Esophagus squamous epithelium (tissue), 5 donors: ENCODE results near the gene KRTAP10-11. TPM values are rescaled to one million over a fixed set of nuclear protein-coding genes. Genes with fewer than 3 reads are reported as not detected.
"Not testable (repeated sequence)": the region's sequence is repeated elsewhere in the genome, so short reads cannot be mapped to it uniquely, and the experiment has no call there.

Experiments used
- DNase-seq: peaks from one replicate; lab custom pipeline; 2025; lab: John Stamatoyannopoulos, UW
- H3K27ac ChIP-seq, 4 donors: fragments of 200-600 bp; sonication (generic); one replicate each; pipeline ENCODE4 v1.5.1; 2016 to 2019; ENCODE audit warnings: mild to moderate bottlenecking in 1 of 4
- H3K27me3 ChIP-seq, 4 donors: fragments of 200-600 bp; sonication (generic); 1 replicate in 3 of 4; 2 replicates in 1 of 4; pipeline versions ENCODE4 v1.5.1 to v1.6.0; 2017 to 2021; ENCODE audit warnings: antibody characterized with exemption in 1 of 4
- H3K36me3 ChIP-seq, 3 donors: fragments of 200-600 bp; sonication (generic); one replicate each; pipeline ENCODE4 v1.5.1; 2016 to 2019
- H3K4me1 ChIP-seq, 3 donors: fragments of 200-600 bp; sonication (generic); one replicate each; pipeline ENCODE4 v1.5.1; 2017 to 2019
- H3K4me3 ChIP-seq, 4 donors: fragments of 200-600 bp; sonication (generic); 1 replicate in 3 of 4; 2 replicates in 1 of 4; pipeline ENCODE4 v1.5.1; 2016 to 2019; ENCODE audit warnings: mild to moderate bottlenecking in 2 of 4, moderate library complexity in 1 of 4
- H3K9me3 ChIP-seq, 3 donors: fragments of 200-600 bp; sonication (generic); one replicate each; pipeline ENCODE4 v1.5.1; 2016 to 2019
- POLR2A ChIP-seq, 4 donors: fragments of 450-650 bp; IDR thresholded peaks; one replicate each; pipeline ENCODE4 v1.6.1; 2017; ENCODE audit warnings: antibody characterized with exemption in 4 of 4, mild to moderate bottlenecking in 4 of 4, moderate library complexity in 3 of 4
- WGBS, 2 donors: methylation state at CpG; one replicate each; pipeline ENCODE4 v1.1.5; 2018; 5-methylcytosine and 5-hydroxymethylcytosine counted together
- intact Hi-C: fragments of 100-400 bp; cut with DNase I; formaldehyde crosslinking; loops from one replicate; pipeline ENCODE4 v1.15.0; 2022
- total RNA-seq, 4 donors: library from RNA; depleted of rRNA; stranded (reverse); fragments of >200 nt; gene quantifications; one replicate each; pipeline ENCODE4 v1.1.0, GENCODE V29; 2016
- TF ChIP-seq, protein P1 (sequence below), 6 experiments: fragments of 450-650 bp in 4 of 6; fragments of 200-600 bp in 2 of 6; sonication (generic) in 2 of 6; IDR thresholded peaks; one replicate each; pipeline ENCODE4 v1.5.1; 2016 to 2019; ENCODE audit warnings: antibody characterized with exemption in 6 of 6, mild to moderate bottlenecking in 4 of 6, moderate library complexity in 4 of 6
- donor health status: DM: yes; HTN: yes; CAD: no.

The KRTAP10-11 gene
- total RNA-seq, 4 donors from 2014 or later = not detected

DNA sequence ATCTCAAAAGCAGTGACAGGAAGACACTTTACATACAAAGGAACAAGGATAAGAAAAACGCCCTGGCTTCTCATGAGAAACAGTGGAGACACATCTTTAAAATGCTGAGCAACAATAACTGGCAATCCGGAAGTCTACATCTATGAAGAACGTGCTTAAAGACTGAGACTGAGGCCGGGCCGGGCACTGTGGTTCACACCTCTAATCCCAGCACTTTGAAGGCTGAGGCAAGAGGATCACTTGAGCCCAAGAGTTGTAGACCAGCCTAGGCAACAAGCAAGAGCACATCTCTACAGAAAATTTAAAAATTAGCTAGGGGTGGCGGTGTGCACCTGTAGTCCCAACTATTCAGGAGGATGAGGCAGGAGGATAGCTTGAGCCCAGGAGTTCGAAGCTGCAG lies 37.9 kb downstream of the KRTAP10-11 start:
- no peak for TF ChIP-seq POLR2A (IDR thresholded peaks at IDR 0.05)
- TF ChIP-seq, protein P1, sequence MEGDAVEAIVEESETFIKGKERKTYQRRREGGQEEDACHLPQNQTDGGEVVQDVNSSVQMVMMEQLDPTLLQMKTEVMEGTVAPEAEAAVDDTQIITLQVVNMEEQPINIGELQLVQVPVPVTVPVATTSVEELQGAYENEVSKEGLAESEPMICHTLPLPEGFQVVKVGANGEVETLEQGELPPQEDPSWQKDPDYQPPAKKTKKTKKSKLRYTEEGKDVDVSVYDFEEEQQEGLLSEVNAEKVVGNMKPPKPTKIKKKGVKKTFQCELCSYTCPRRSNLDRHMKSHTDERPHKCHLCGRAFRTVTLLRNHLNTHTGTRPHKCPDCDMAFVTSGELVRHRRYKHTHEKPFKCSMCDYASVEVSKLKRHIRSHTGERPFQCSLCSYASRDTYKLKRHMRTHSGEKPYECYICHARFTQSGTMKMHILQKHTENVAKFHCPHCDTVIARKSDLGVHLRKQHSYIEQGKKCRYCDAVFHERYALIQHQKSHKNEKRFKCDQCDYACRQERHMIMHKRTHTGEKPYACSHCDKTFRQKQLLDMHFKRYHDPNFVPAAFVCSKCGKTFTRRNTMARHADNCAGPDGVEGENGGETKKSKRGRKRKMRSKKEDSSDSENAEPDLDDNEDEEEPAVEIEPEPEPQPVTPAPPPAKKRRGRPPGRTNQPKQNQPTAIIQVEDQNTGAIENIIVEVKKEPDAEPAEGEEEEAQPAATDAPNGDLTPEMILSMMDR (IDR thresholded peaks at IDR 0.05) = no peak
- 64 to 91% methylated on average over 7 of the region's 7 CpGs for WGBS, 2 donors
- no peak overlapping the region for H3K27ac ChIP-seq
- no peaks in the 10 kb centered on the region for H3K9me3 ChIP-seq
- H3K4me3 ChIP-seq = no peak overlapping the region
- H3K27me3 ChIP-seq = peaks cover 0 to 58% (median 0%) of the 10 kb centered on the region in 4 donors
- no peak for DNase-seq
- intact Hi-C loops = no loop called here
- no peaks in the 10 kb centered on the region for H3K4me1 ChIP-seq
- H3K36me3 ChIP-seq = no peaks in the 10 kb centered on the region

DNA sequence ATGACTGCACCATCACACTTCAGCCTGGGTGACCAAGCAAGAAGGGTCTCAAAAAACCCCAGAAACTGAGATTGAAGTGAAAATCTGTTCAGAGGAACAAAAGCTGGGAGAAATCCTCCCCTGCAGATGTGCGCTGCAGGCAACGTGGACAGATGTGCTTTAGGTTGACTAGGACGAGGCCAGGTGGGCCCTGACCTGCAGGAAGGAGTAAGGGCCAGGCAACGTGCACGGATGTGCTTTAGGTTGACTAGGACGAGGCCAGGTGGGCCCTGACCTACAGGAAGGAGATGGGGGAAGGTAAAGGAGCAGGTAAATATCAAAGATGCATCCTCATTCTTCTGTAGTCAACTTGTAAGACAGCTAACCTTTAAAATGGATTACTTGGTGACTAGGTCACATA lies 38.3 kb downstream of the KRTAP10-11 start:
- Histone ChIP-seq H3K4me1 (no peaks in the 10 kb centered on the region), H3K27me3 (peaks cover 0 to 58% (median 0%) of the 10 kb centered on the region in 4 donors), H3K4me3 (no peak overlapping the region), H3K27ac (no peak overlapping the region), H3K9me3 (no peaks in the 10 kb centered on the region), H3K36me3 (no peaks in the 10 kb centered on the region)
- no peak for TF ChIP-seq POLR2A (IDR thresholded peaks at IDR 0.05)
- TF ChIP-seq, protein P1 (IDR thresholded peaks at IDR 0.05) = no peak
- DNase-seq = no peak
- intact Hi-C loops = no loop called here
- WGBS, 2 donors = 54 to 77% methylated on average over 6 of the region's 6 CpGs

DNA sequence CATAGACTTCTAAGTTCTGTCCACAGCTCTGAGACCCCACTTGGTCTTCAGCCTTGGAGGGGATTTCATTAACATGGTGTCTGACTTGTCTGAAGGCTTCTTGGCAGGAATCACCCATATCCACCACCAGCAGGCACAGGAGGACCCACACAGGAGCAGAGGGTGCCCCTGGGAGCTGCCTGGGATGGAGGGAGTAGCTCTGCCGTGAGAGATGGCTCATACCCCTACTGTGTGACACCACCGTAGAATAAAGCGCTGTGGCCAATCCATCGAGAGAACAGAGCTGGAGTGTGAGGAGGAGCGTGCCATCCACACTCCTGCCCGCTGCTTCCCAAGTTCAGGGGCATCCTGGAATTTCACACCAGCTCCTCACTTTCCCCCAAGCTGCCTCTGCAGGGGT lies 38.8 kb downstream of the KRTAP10-11 start:
- intact Hi-C loops, H3K9me3 ChIP-seq, H3K27ac ChIP-seq, DNase-seq, H3K4me1 ChIP-seq, H3K4me3 ChIP-seq, H3K36me3 ChIP-seq: not testable (repeated sequence)
- peaks cover 0 to 62% (median 0%) of the 10 kb centered on the region in 4 donors for H3K27me3 ChIP-seq
- 94% methylated on average over 3 of the region's 6 CpGs; no CpG with 5 or more reads in 1 of the 2 donors for WGBS, 2 donors

DNA sequence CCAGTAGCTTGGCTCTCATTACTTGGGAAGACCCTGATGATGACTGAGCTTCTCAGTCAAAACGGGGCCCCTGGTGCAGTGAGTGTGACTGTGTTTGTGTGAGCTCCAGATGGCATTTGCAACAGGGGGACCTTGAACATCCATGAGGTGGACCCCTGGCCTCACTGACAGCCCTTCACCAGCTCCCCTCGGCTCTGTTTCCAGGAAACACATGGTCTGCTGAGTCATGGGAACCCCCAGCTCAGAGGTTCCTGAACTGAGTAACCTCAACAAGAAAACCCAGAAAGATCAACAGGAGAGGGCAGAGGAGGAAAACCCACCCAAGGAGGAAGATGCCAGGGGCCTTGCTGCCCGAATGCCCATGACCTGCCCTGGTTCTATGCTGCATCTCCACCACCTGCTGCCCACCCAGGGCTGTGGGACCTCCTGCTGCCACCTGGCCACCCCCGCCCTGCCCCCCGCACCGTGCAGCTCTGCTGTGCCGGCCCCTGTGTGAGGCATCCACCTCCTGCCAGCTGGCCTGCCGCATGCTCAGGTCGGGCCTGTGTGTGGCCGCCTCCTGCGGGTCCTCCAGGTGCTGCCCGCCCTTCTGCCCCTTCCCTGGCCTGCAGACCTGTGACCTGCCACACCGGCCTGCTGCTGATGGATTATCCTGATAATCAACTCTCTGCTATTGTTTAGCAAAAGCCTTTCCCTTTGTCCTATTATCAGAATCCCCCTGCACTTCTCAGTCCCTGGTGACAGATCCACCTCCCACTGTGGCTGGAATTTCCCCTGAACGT lies 40.0 kb downstream of the KRTAP10-11 start:
- Histone ChIP-seq H3K27ac (no peak overlapping the region), H3K36me3 (no peaks in the 10 kb centered on the region), H3K4me1 (no peaks in the 10 kb centered on the region), H3K4me3 (no peak overlapping the region), H3K9me3 (no peaks in the 10 kb centered on the region), H3K27me3 (peaks cover 0 to 72% (median 0%) of the 10 kb centered on the region in 4 donors)
- intact Hi-C loops = no loop called here
- no peak for DNase-seq
- TF ChIP-seq, protein P1 (IDR thresholded peaks at IDR 0.05) = no peak
- no peak for TF ChIP-seq POLR2A (IDR thresholded peaks at IDR 0.05)
- 20 to 42% methylated on average over 5 of the region's 14 CpGs for WGBS, 2 donors

DNA sequence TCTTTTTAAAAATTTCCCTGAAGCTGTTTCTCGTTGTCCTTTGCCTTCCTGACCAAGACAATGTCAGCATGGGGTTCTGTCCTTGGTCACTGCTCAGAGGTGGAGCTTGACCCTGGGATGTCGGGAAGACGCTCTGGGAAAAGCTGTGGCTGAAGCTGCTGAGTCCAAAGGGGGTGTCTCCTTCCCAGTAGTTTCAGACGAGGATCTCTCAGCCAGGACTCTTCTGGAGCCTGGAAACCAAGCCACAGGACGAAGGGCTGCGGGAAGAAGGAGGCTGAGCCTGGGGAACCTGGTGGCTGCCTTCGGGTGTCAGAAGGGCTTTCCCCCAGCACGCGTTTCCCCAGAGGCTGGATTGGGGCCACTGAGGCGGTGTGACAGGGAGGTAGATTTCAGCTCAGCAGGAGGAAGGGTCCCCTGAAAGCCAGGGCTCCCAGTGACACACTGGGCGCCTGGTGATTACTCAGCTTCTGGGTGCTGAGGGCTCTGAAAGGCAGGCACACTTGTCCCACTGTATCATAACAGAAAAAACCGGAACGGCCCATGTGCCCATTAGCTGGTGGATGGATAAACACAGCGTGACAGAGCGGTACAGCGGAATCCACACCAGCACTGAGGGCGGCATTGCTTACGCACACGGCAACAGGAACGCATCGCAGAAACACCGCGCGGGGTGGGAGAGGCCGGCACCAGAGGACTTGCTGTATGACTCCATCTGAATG lies 40.8 kb downstream of the KRTAP10-11 start:
- no peak for TF ChIP-seq POLR2A (IDR thresholded peaks at IDR 0.05)
- TF ChIP-seq, protein P1 (IDR thresholded peaks at IDR 0.05) = no peak
- H3K4me1 ChIP-seq = no peaks in the 10 kb centered on the region
- no peak for DNase-seq
- H3K4me3 ChIP-seq = no peak overlapping the region
- intact Hi-C loops = no loop called here
- H3K27ac ChIP-seq = no peak overlapping the region
- 50 to 74% methylated on average over 17 to 21 of the region's 25 CpGs for whole genome bisulfite sequencing, 2 donors
- peaks cover 0 to 74% (median 0%) of the 10 kb centered on the region in 4 donors for H3K27me3 ChIP-seq
- H3K9me3 ChIP-seq = no peaks in the 10 kb centered on the region
- no peaks in the 10 kb centered on the region for H3K36me3 ChIP-seq
